ENCODE data around the gene RASA2. TPM values are rescaled to one million over a fixed set of nuclear protein-coding genes. Genes with fewer than 3 reads are reported as not detected.
A peak's percentile ranks its signal among the peaks of the same experiment; 100 is the strongest.

Gene RASA2
- total and polyA plus RNA-seq, 5 donors from 2014 or later = 46.5 to 93.5 (median 57.1) TPM

- ATAC-seq (ENCODE audit: low read depth in 2 of 2) = no peak
- H3K9me3 ChIP-seq (ENCODE audit: control insufficient read depth in 2 of 2, low read length in 2 of 2) = peaks cover 5 to 8% of the 10 kb centered on the region in 2 experiments
- Mint-ChIP-seq H3K27ac (peak overlapping the region in 2 of 3 donors; percentile 60 to 71), H3K4me1 (peaks cover 49 to 77% (median 56%) of the 10 kb centered on the region in 4 donors), H3K4me3 (no peak overlapping the region), H3K9me3 (peaks cover 0 to 9% (median 3%) of the 10 kb centered on the region in 7 donors), H3K36me3 (peaks cover 68% of the 10 kb centered on the region), H3K27me3 (no peaks in the 10 kb centered on the region)
- no peak for DNase-seq
- H3K27me3 ChIP-seq (ENCODE audit: control insufficient read depth, insufficient read depth, low read length) = no peaks in the 10 kb centered on the region
- peaks cover 58% of the 10 kb centered on the region for H3K36me3 ChIP-seq (ENCODE audit: control insufficient read depth, insufficient read depth, low read length)
- H3K27ac ChIP-seq (ENCODE audit: insufficient read depth, low read length, poor library complexity, severe bottlenecking) = no peak overlapping the region
- peaks cover 26% of the 10 kb centered on the region for H3K4me1 ChIP-seq (ENCODE audit: control insufficient read depth, insufficient read depth, low read length, poor library complexity, severe bottlenecking)
- no peak overlapping the region for H3K4me3 ChIP-seq (ENCODE audit: low read depth, low read length)
These were observed 27.6 kb downstream of the RASA2 start for GRCh38 chr3:141514382-141514781.

DNA sequence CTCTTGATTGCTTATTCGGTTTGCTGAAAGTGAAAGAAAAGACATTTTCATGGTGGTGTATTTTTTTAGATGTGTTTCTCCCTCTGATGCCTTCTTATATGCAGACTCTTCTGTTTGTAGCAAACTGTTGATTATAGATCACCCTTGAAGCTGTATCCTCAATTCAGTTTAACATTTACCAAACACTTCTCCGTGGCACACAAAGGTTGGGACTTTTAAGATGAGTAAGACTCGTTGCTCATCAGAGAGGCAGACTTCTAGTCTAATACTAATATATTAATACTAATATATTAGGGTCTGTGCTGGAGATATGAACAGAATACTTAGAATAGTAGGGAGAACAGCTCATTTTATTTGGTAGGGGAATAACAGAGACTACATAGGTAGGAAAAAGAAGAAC, 32.8 kb downstream of the RASA2 start:
- H3K4me3 Mint-ChIP-seq = peak overlapping the region; percentile 35 to 84 (median 63)

GRCh38 chr3:141521781-141522180, 35.0 kb downstream of the RASA2 start:
- no peak overlapping the region for H3K4me3 ChIP-seq (ENCODE audit: low read depth, low read length)
- H3K36me3 ChIP-seq (ENCODE audit: control insufficient read depth, insufficient read depth, low read length) = peaks cover 53% of the 10 kb centered on the region
- peaks cover 54% of the 10 kb centered on the region for H3K4me1 ChIP-seq (ENCODE audit: control insufficient read depth, insufficient read depth, low read length, poor library complexity, severe bottlenecking)
- H3K27me3 Mint-ChIP-seq = no peaks in the 10 kb centered on the region
- peaks cover 40 to 82% (median 58%) of the 10 kb centered on the region in 4 donors for H3K4me1 Mint-ChIP-seq
- no peak overlapping the region for H3K27ac ChIP-seq (ENCODE audit: insufficient read depth, low read length, poor library complexity, severe bottlenecking)
- ATAC-seq (ENCODE audit: low read depth in 2 of 2) (no peak), DNase-seq (no peak)
- H3K36me3 Mint-ChIP-seq = peaks cover 61% of the 10 kb centered on the region
- no peaks in the 10 kb centered on the region for H3K27me3 ChIP-seq (ENCODE audit: control insufficient read depth, insufficient read depth, low read length)
- H3K27ac Mint-ChIP-seq = peak overlapping the region in 2 of 3 donors; percentile 7 to 51
- peaks cover 0 to 5% (median 0%) of the 10 kb centered on the region in 7 donors for H3K9me3 Mint-ChIP-seq
- H3K4me3 Mint-ChIP-seq = peak overlapping the region in 1 of 4 donors; percentile 52
- peaks cover 5 to 6% of the 10 kb centered on the region in 2 experiments for H3K9me3 ChIP-seq (ENCODE audit: control insufficient read depth in 2 of 2, low read length in 2 of 2)

More for the DNA sequence above, 32.8 kb downstream of the RASA2 start:
- H3K4me3 ChIP-seq (ENCODE audit: low read depth, low read length) = peak overlapping the region; percentile 68
- DNase-seq = peak in 1 of 3 donors; percentile 25
- ATAC-seq (ENCODE audit: low read depth in 2 of 2) = no peak
- peaks cover 32% of the 10 kb centered on the region for H3K4me1 ChIP-seq (ENCODE audit: control insufficient read depth, insufficient read depth, low read length, poor library complexity, severe bottlenecking)
- no peaks in the 10 kb centered on the region for H3K27me3 ChIP-seq (ENCODE audit: control insufficient read depth, insufficient read depth, low read length)
- Mint-ChIP-seq H3K27me3 (no peaks in the 10 kb centered on the region), H3K27ac (peak overlapping the region; percentile 66 to 77 (median 74)), H3K36me3 (peaks cover 67% of the 10 kb centered on the region), H3K4me1 (peaks cover 35 to 76% (median 49%) of the 10 kb centered on the region in 4 donors), H3K9me3 (peaks cover 0 to 5% (median 0%) of the 10 kb centered on the region in 7 donors)
- H3K27ac ChIP-seq (ENCODE audit: insufficient read depth, low read length, poor library complexity, severe bottlenecking) = peak overlapping the region; percentile 55
- H3K36me3 ChIP-seq (ENCODE audit: control insufficient read depth, insufficient read depth, low read length) = peaks cover 66% of the 10 kb centered on the region
- H3K9me3 ChIP-seq (ENCODE audit: control insufficient read depth in 2 of 2, low read length in 2 of 2) = peaks cover 5 to 8% of the 10 kb centered on the region in 2 experiments

GRCh38 chr3:141523615-141524375, 37.0 kb downstream of the RASA2 start:
- H3K9me3 Mint-ChIP-seq = no peaks in the 10 kb centered on the region
- H3K27me3 Mint-ChIP-seq = no peaks in the 10 kb centered on the region
- Histone ChIP-seq H3K4me1 (ENCODE audit: control insufficient read depth, insufficient read depth, low read length, poor library complexity, severe bottlenecking) (peaks cover 72% of the 10 kb centered on the region), H3K4me3 (ENCODE audit: low read depth, low read length) (no peak overlapping the region), H3K27ac (ENCODE audit: insufficient read depth, low read length, poor library complexity, severe bottlenecking) (peak overlapping the region; percentile 15), H3K9me3 (ENCODE audit: control insufficient read depth in 2 of 2, low read length in 2 of 2) (no peaks in the 10 kb centered on the region), H3K27me3 (ENCODE audit: control insufficient read depth, insufficient read depth, low read length) (no peaks in the 10 kb centered on the region), H3K36me3 (ENCODE audit: control insufficient read depth, insufficient read depth, low read length) (peaks cover 39% of the 10 kb centered on the region)
- peaks cover 48 to 92% (median 63%) of the 10 kb centered on the region in 4 donors for H3K4me1 Mint-ChIP-seq
- peak overlapping the region in 3 of 4 donors; percentile 4 to 48 (median 34) for H3K4me3 Mint-ChIP-seq
- ATAC-seq (ENCODE audit: low read depth in 2 of 2) = no peak
- peak overlapping the region; percentile 82 to 94 (median 84) for H3K27ac Mint-ChIP-seq
- DNase-seq = no peak
- H3K36me3 Mint-ChIP-seq = peaks cover 45% of the 10 kb centered on the region

- DNase-seq = no peak
- Mint-ChIP-seq H3K4me3 (peak overlapping the region in 2 of 4 donors; percentile 50 to 67), H3K4me1 (peaks cover 49 to 91% (median 65%) of the 10 kb centered on the region in 4 donors), H3K27ac (peak overlapping the region; percentile 81 to 97 (median 87)), H3K9me3 (no peaks in the 10 kb centered on the region), H3K36me3 (peaks cover 36% of the 10 kb centered on the region), H3K27me3 (no peaks in the 10 kb centered on the region)
- peaks cover 73% of the 10 kb centered on the region for H3K4me1 ChIP-seq (ENCODE audit: control insufficient read depth, insufficient read depth, low read length, poor library complexity, severe bottlenecking)
- no peaks in the 10 kb centered on the region for H3K9me3 ChIP-seq (ENCODE audit: control insufficient read depth in 2 of 2, low read length in 2 of 2)
- no peak for ATAC-seq (ENCODE audit: low read depth in 2 of 2)
- H3K27me3 ChIP-seq (ENCODE audit: control insufficient read depth, insufficient read depth, low read length) = no peaks in the 10 kb centered on the region
- H3K36me3 ChIP-seq (ENCODE audit: control insufficient read depth, insufficient read depth, low read length) = peaks cover 30% of the 10 kb centered on the region
- peak overlapping the region; percentile 14 for H3K4me3 ChIP-seq (ENCODE audit: low read depth, low read length)
- peak overlapping the region; percentile 66 for H3K27ac ChIP-seq (ENCODE audit: insufficient read depth, low read length, poor library complexity, severe bottlenecking)
These were observed 38.2 kb downstream of the RASA2 start for GRCh38 chr3:141524988-141525387.

DNA sequence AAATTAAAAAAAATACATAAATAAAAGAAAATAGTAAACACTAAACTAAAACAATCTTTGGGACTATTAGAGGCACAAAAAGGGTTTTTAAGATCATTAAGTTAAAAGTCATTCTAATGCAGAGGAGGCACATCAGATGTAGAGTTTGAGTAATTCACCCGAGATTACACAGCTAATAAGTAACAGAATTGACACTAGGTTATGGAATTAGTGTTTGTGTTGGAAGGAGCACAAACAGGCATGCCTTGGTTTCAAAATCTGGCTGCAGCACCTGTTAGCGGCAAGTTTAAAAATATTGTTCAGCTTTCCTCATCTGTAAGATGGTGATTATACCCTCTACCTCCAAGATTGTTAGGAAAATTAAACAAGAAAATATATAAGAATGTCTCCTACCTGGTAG, 39.0 kb downstream of the RASA2 start:
- Mint-ChIP-seq H3K4me1 (peaks cover 51 to 93% (median 67%) of the 10 kb centered on the region in 4 donors), H3K9me3 (no peaks in the 10 kb centered on the region), H3K36me3 (peaks cover 30% of the 10 kb centered on the region), H3K27me3 (no peaks in the 10 kb centered on the region), H3K4me3 (peak overlapping the region; percentile 16 to 88 (median 47)), H3K27ac (peak overlapping the region; percentile 81 to 97 (median 87))
- DNase-seq (no peak), ATAC-seq (ENCODE audit: low read depth in 2 of 2) (no peak)
- peak overlapping the region; percentile 41 for H3K4me3 ChIP-seq (ENCODE audit: low read depth, low read length)
- peak overlapping the region; percentile 66 for H3K27ac ChIP-seq (ENCODE audit: insufficient read depth, low read length, poor library complexity, severe bottlenecking)
- no peaks in the 10 kb centered on the region for H3K27me3 ChIP-seq (ENCODE audit: control insufficient read depth, insufficient read depth, low read length)
- H3K36me3 ChIP-seq (ENCODE audit: control insufficient read depth, insufficient read depth, low read length) = peaks cover 22% of the 10 kb centered on the region
- peaks cover 73% of the 10 kb centered on the region for H3K4me1 ChIP-seq (ENCODE audit: control insufficient read depth, insufficient read depth, low read length, poor library complexity, severe bottlenecking)
- no peaks in the 10 kb centered on the region for H3K9me3 ChIP-seq (ENCODE audit: control insufficient read depth in 2 of 2, low read length in 2 of 2)

DNA sequence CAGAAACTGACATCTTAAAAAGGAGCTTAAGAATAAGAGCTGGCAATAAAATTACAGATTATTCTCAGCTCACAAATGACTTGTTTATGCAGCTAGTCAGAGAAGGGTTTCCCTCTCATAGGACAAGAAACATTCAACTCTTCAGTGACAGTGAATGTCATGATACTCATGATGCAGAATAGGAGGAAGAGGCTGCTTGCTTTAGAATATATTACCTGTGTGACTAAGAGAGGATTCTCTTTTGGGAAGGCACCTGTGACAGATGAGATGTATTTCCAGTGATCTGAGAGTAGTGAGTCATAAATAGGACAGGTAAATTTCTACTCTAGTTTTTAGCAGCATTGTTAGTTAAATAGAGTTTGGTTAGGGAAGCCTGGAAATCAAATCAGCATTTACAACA, 39.9 kb downstream of the RASA2 start:
- Histone ChIP-seq H3K27me3 (ENCODE audit: control insufficient read depth, insufficient read depth, low read length) (no peaks in the 10 kb centered on the region), H3K27ac (ENCODE audit: insufficient read depth, low read length, poor library complexity, severe bottlenecking) (peak overlapping the region; percentile 66), H3K36me3 (ENCODE audit: control insufficient read depth, insufficient read depth, low read length) (peaks cover 20% of the 10 kb centered on the region), H3K4me3 (ENCODE audit: low read depth, low read length) (peak overlapping the region; percentile 41), H3K9me3 (ENCODE audit: control insufficient read depth in 2 of 2, low read length in 2 of 2) (no peaks in the 10 kb centered on the region), H3K4me1 (ENCODE audit: control insufficient read depth, insufficient read depth, low read length, poor library complexity, severe bottlenecking) (peaks cover 76% of the 10 kb centered on the region)
- ATAC-seq (ENCODE audit: low read depth in 2 of 2) (no peak), DNase-seq (no peak)
- Mint-ChIP-seq H3K27ac (peak overlapping the region; percentile 81 to 97 (median 87)), H3K9me3 (no peaks in the 10 kb centered on the region), H3K27me3 (no peaks in the 10 kb centered on the region), H3K36me3 (peaks cover 25% of the 10 kb centered on the region), H3K4me3 (peak overlapping the region; percentile 16 to 88 (median 47)), H3K4me1 (peaks cover 51 to 90% (median 65%) of the 10 kb centered on the region in 4 donors)

Measured in CD4-positive, CD25-positive, alpha-beta regulatory T cell (primary cell).